GM21526 (cell line): ENCODE data around the gene SSC5D.
A peak's percentile ranks its signal among the peaks of the same experiment; 100 is the strongest.

Source experiments
- ATAC-seq: cut with Tn5 transposase; IDR thresholded peaks from one replicate; pipeline ENCODE4 v1.9.1; 2021; ENCODE audit warnings: moderate library complexity; ENCODE audit not compliant: unreplicated experiment, low FRiP score

SSC5D gene

DNA sequence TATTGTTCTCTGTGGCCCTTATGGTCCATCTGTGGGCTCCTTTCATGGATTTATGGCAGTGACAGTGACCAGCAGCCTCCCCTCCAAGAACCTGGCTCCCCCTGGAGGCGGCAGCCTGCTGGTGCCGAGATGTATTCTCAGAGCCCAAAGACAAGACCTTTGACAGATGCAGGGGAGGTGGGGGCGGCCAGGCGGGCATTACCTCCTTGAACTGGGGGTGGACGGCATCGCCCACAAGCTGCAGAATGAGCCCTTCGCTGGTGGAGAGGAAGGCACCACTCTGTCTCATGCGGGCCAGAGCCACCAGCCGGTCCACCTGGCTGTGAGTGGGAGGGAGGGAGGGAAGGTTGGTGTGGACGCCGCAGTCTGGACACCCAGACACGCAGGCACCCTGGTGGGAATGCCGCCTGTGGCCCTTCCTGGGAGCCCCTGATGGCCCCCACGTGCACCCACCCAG lies 33.4 kb upstream of the SSC5D start:
- no peak for ATAC-seq

DNA sequence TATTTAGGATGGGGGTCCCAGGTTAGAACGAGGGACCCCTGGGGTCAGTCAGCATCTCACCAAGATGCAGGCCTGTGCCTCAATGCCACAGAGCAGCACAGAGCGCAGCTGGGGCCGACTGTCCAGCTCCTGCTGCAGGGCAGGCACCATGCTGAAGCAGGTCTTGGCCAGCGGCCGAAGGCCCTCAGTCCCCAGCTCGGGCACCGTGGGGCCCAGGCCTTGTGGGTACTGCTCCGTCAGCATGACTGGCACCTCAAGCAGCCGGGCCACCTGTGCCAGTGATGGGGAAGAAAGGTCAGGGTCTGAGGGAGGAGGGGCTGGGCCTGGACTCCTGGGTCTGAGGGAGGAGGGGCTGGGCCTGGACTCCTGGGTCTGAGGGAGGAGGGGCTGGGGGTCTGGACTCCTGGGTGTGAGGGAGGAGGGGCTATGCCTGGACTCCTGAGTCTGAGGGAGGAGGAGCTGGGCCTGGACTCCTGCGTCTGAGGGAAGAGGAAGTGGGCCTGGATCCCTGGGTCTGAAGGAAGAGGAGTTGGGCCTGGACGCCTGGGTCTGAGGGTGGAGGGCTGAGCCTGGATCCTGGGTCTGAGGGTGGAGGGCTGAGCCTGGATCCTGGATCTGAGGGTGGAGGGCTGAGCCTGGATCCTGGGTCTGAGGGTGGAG lies 32.5 kb upstream of the SSC5D start:
- ATAC-seq, result no peak

DNA sequence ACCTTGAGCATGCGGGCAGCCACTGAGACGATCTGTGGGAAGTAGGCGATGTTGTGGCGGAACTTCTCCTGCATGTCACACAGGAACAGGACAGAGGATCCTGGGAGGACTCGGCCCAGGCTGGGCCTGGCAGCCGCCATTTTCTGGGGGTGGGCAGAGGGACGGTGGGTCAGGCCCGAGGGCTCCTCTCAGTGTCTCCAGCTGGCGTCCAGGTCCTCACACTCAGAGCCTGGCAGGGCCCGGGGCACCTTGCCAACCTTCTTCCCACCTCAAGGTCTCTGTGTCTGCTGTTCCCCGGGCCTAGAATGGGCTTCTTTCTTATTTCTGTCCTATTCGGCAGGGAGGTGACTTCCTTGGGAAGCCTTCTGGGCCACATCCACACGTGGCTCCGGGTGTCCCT lies 31.9 kb upstream of the SSC5D start:
- ATAC-seq, result no peak

DNA sequence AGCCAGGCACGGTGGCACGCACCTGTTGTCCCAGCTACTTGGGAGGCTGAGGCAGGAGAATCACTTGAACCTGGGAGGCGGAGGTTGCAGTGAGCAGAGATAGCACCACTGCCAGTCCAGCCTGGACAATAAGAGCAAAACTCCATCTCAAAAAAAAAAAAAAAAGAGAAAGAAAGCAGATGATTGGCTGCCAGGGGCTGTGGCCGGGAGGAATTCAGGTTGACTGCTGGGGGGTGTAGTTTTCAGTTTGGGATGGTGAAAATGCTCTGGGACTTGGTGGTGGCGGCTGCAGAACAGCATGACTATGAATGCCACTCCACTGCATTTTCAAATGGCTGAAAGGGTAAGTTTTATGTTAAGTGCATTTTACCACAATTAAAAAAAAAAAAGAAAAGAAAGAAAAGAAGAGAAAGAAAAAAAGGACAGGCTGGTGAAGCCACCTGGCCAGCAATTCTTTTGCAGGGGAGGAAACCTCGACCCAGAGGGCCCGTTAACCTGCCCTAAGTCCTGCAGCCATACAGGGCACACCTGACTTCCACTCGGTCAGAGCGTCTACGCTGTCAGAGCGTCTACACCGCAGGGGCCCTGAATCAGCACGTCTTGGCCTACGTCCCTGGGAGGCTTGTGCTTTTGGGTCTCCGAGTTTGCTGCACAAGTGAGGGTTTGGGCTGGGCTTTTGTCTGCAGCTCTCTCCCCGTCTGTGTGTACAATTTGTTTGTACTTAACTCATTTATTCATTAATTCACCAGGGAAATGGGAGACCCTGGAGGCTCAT lies 30.4 kb upstream of the SSC5D start:
- ATAC-seq, result no peak

DNA sequence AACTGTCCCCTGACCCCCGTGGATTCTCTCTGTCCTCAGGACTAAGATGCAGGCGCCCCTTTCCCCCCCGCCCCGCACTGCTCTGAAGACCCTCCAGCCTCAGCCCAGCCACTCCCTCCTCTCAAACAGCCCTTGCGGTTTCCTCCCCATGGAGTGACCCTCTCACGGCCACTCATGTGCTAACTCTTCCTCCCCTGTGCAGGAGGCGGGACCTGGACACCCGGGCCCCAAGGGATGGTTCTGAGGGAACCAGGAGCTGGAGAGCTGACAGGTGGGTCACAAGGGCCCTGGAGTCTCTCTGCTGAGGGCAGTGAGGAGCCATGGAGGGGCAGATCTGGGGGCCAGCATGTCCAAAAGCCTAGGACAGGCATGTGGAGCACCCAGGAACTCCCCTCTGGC lies 28.7 kb upstream of the SSC5D start:
- ATAC-seq, result no peak

DNA sequence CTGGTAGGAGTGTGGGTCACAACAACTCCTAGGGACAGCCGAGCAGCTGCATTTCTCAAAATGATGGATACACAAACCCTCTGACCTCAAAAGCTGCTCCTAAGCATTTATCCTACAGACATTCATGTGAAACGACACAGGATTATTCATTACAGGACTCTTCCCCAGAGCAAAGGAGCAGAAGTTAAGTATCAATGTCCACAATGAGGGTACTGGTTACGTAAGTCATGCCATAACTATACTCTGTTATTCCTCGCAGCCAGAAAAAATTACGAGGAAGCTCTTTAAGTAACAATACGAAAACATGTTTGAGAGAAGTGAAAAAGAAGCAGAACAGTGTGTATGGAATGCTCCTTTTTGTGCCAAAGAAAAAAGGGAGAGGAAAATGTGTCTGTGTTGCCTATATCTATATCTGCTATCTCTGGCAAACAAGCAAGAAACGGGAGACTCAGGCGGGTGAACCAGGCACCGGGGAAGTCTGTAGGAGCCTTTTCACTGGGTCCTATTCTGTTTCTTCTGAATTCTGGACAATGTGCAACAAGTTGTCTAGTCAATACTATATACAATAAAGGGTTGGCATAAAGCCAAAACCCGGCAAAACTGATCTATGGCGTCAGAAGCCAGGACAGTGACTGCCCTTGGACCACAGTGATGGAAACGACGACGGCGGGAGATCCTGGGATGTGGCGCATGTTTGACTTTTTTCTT lies 28.1 kb upstream of the SSC5D start:
- no peak for ATAC-seq

DNA sequence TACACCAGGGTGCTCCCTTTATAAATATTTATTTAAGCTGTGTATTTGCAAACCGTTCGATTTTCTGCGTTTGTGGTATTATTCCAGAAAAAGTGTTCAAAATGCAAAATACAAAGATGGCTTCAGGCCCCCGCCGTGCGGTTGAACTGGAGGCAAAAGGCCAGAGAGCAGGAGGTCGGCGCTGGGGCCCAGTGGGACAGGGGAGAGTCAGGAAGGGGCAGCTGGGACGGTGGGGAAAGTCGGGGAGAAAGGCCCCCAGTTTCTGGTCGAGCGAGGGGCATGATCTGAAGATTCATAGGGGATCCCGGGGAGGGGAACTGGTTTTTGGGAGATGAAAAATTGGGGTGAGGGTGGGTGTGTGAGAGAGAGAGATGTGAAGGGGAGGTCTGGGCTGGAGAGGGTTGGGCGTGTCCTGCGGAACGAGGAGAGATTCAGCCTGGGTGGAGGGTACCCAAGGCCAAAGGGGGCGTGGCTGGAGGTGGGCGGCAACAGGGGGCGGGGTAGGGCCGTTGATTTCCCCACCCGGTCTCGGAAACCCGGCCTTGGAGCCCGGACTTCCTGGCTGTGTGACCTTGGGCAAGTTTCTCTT lies 27.5 kb upstream of the SSC5D start:
- no peak for ATAC-seq

DNA sequence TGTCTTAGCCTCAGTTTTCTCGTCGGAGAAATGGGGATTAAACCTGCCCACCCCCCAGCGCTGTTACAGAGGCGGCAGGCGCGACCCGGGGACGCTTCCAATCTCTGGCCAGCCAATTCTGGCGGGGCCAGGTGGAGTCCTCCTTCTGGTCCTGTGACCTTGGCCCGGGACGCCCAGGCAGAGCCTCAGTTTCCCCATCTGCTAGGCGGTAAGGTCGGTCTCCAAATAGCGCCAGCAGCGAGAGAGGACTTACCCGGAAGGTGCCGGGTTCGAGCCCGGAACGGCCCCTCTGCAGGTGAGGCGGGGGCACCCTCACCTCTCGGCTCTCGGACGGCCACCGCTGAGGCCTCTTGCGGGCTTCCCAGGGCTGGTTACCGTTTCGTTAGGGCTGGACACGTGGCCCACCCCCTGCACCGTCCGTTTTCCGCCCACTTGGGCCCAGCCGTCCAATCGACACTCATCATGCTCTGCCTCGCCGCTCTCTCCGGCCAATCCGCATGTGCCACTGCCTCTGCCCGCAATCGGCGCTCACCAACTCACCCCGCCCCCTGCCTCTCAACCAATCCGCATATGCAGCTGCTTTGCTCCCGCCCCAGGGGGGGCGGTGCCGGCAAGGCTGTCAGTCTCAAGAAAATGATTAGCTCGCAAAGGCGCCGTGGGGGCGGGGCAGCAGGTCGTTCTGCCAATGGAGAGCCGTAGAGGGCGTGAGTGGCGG lies 26.8 kb upstream of the SSC5D start, which contains the start of gene ISOC2:
Gene ISOC2, minus strand, starts transcription at position 384 of the 715 bp plus-strand sequence. CDS start 5,156 bp downstream, outside the sequence.
- peak; percentile 89 for ATAC-seq

DNA sequence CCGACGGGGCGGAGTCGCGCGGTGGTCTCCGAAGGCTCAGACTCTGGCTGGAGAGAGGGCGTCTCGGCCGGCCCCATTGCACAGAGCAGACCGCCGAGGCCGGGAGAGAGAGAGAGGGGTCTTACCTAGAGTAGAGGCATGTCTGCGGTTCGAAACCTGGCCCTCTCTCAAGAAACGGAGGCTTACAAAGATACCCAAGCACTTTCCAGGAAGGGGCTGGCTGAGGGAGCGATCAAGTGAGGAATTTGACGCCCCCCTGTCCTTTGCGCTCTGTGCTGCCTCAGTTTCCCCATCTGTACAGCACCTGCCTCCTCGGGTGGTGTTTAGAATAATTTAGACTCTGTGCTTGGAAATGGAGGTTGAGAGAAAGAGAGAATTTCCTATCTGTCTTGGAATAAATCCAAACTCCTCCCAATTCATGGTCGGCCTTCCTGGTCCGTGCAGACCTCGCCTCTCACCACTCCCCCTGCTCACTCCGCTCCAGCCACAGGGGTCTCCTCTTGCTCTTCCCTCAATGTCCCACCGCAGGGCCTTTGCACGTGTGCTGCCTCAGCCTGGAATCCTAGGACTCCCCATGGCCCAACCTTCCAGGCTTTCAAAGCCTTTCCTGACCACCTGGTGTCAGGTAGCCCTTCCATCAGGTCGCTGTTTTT lies 26.1 kb upstream of the SSC5D start:
- ATAC-seq, result no peak

DNA sequence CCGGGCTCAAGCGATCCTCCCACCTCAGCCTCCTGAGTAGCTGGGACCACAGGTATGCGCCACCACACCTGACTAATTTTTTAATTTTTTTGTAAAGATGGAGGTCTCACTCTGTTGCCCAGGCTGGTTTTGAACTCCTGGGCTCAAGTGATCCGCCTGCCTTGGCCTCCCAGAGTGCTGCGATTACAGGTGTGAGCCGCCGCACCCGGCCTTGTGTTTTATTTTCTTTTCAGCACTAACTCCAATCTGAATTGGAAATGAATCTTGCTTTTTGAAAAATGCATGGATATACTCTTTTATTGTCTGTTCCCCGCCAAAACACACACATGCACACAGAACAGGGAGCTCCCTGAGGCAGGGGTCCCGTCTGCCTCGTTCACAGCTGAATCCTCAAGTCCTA lies 25.5 kb upstream of the SSC5D start:
- no peak for ATAC-seq

DNA sequence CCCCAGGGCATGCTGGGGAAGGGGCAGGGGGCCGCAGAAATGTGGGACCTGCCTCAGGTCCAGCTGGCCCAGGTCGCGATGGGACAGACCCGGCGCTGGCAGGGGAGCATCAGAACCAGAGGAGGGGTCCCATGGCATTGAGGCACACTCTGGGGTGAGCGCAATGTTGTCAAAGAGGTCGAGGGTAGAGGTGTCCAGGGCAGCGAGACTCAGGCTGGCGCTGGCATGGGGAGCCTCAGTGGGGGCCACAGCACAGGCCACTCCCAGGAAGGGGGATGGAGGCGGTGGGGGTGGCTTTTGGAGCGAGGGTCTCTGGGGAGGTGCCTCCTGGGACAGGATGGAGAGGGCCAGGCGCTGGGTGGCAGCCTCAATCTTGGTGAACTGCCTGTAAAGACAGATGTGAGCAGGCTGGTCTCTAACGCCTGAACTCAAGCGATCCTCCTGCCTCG lies 24.6 kb upstream of the SSC5D start:
- no peak for ATAC-seq

DNA sequence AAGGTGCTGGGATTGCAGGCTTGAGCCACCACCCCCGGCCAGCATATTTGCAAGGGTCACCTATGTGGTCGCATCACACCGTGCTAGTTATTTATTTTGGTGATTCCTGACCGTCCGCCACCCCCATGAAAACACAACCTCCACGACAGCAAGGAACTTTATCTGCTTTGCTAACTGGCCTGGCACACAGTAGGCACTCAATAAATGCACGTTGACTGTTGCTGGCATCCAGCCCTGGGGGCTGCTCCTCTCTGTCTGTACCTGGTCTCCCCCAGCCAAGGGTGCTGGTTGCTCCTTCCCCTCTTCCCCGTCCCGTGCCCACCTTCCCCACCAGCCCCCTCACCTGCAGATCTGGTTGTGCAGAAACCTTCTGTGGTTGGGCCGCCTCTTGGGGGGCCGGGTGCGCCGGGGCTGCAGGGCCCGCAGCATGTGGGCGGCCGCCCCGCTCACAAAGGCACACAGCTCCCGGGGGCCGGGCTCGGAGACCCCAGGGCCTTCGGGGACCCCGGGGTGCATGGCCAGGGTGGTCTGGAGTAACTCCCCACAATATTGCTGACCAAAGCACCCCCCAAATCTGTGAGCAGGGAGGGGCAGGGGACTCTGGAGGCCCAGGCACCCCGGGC lies 24.1 kb upstream of the SSC5D start:
- ATAC-seq, result no peak

DNA sequence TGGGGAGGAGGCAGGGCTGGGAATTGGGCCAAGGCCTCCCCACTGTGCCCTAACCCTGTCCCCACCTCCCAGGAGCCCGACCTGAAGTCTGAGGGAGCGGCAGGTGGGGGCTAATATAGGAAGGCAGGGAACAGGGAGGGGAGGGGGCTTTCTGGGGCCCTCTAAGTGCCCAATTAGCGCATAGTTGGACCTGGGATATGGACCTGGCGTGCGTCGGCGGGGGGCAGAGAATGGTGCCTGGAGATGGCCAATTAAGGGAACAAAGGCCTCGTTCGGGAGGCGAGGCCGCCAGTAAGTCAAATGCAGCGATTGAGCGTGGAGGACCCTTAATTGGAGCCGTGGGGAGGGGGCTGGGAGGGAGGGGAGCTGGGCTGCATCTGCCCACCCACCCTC lies 23.6 kb upstream of the SSC5D start, which contains the start of gene C19orf85:
Gene C19orf85, minus strand, starts transcription at position 90 of the 393 bp plus-strand sequence. CDS start 197 bp downstream, outside the sequence.
- no peak for ATAC-seq

DNA sequence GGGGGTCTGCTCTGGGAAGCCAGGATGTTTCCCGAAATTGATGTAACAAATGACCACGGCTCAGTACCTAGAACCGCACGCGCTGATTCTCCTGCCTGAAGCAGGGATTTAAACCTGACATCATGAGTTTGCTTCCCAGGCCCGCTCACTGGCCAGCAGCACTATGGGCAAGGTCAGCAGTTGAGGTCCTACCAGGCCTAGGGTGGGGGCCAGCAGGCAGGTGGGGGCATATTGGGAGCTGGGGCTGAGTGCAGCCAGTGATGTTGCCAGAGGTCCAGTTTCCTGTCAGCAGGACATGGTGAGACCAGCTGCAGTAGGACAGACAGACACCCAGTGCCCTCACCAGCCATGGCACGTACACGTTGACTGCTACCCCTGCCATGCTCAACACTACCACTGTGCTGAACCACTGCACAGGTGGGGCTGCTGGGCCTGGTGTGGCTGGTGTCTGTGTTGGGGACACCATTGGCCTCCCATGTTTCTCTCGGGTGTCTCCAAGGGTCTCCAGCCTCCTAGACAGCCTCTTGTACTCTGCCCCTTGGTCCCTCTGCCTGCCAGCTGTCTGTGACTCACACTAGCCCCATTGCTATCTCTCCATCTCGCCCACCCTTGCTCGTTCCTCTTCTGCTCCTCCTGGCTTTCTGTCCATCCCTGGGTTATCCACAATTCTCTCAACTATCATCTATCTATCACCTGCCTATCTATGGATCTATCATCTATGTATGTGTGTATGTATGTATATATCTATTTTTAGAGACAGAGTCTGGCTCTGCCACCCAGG lies 22.6 kb upstream of the SSC5D start:
- no peak for ATAC-seq

DNA sequence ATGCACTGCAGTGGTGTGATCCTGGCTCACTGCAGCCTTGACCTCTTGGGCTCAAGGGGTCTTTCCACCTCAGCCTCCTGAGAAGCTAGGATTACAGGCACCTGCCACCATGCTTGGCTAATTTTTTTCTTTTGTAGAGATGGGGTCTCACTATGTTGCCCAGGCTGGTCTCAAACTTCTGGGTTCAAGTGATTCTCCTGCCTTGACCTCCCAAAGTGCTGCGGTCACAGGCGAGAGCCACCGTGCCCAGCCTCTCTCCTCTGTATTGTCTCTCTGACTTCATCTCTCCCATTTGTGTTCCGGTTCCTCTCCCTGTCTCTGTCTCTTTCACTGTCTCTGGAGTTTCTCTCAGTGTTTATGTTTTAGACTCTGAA lies 22.0 kb upstream of the SSC5D start:
- no peak for ATAC-seq

DNA sequence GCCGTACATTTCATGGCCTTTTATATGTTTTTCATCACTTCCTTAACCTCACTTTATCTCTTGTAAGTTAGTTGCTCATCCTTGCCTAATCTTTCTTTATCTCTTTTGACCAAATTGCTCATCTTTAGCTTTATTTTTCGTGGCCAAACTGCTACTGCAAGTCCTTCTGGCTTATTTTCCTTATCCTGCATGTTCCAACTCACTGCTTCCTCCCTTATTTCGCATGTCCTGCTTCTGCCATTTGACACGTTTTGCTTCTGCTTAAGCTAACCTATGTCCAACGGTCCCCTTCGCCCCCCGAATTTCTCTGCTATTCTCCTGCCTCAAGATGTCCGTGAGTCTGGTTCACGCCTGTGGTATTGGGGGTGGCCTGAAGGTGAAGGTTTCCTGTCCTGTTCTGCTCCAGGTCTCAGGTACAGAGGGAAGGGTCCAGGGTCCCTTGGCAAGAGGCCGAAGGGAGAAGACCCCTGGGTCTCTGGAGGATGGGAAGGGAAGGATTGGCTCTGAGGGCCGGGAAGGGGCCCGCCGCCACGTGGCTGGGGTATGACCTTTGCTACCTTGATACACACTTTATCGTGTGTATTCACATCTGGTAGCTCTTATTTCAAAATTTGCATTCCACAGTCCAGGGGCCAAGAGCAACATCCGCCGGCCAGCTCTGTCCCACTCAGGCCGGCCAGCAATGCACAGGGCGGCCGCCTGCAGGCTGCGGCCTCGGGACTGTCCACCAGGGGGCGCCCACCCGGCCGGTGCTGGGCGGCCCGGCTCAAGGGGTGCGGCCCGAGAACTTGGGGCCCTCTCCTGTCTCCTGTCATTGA lies 20.8 kb upstream of the SSC5D start:
- peak; percentile 48 for ATAC-seq

DNA sequence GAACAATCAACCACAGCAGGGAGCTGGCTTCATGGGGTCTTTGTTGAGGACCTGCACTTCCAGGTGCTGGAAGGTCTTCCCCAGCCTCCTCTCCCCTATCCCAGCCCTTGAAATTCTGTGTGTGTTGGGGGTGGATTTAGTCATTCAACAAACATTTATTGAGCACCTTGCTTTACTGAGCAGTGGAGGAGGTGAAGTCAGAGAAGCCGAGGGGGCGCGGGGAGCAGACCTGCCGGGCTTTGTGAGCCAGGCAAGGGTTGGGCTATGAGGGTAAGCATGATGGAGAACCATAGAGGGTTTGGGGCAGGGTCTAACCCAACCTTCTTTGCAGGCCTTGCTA lies 20.2 kb upstream of the SSC5D start:
- no peak for ATAC-seq

DNA sequence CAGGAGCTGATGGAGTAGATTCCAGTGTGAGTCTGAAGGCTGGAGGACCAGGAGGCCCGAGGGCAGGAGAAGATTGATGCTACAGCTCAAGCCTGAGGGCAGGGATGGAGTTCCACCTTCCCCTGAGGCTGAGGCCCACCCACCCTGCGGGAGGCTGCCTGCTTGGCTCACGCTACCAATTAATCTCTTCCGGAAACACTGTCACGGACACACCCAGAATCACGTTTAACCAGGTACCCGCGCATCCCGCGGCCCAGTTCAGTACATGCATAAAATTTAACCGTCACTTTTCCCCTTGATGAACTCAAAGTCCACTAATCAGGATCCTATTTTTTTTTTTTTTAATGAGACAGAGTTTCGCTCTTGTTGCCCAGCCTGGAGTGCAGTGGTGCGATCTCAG lies 17.0 kb upstream of the SSC5D start:
- ATAC-seq, result no peak
